Measurements from ENCODE around the gene NME3.

Gene NME3

GRCh38 chr16:1771188-1771863, at the start of gene NME3:
TSS of gene NME3 (minus strand) at chr16:1771543. CDS start at chr16:1771534, 9 bp downstream.
- DNase-seq (ENCODE audit: low spot score) = peak; percentile 91
- in situ Hi-C loops (cut with MboI; ENCODE audit: low sequenced_read_pairs, unreplicated experiment) = no loop called here

GRCh38 chr16:1820946-1821290, 49.6 kb upstream of the NME3 start:
- DNase-seq (ENCODE audit: low spot score) = no peak
- TF ChIP-seq CTCF (IDR thresholded peaks at IDR 0.05; ENCODE audit: borderline replicate concordance, control extremely low read depth, extremely low read depth, insufficient read depth, missing control alignments) = no peak
- in situ Hi-C loops (cut with MboI; ENCODE audit: low sequenced_read_pairs, unreplicated experiment) = no loop called here

More at GRCh38 chr16:1771188-1771863, at the start of gene NME3:
- no peak for TF ChIP-seq CTCF (IDR thresholded peaks at IDR 0.05; ENCODE audit: borderline replicate concordance, control extremely low read depth, extremely low read depth, insufficient read depth, missing control alignments)

- in situ Hi-C loops (cut with MboI; ENCODE audit: low sequenced_read_pairs, unreplicated experiment) = no loop called here
- DNase-seq (ENCODE audit: low spot score) = no peak
- no peak for TF ChIP-seq CTCF (IDR thresholded peaks at IDR 0.05; ENCODE audit: borderline replicate concordance, control extremely low read depth, extremely low read depth, insufficient read depth, missing control alignments)
Measured at GRCh38 chr16:1820096-1820945, 49.0 kb upstream of the NME3 start.

GRCh38 chr16:1819611-1820010, 48.3 kb upstream of the NME3 start:
- DNase-seq (ENCODE audit: low spot score) = no peak
- in situ Hi-C loops (cut with MboI; ENCODE audit: low sequenced_read_pairs, unreplicated experiment) = no loop called here
- TF ChIP-seq CTCF (IDR thresholded peaks at IDR 0.05; ENCODE audit: borderline replicate concordance, control extremely low read depth, extremely low read depth, insufficient read depth, missing control alignments) = no peak

GRCh38 chr16:1818873-1819525, 47.7 kb upstream of the NME3 start:
- no peak for TF ChIP-seq CTCF (IDR thresholded peaks at IDR 0.05; ENCODE audit: borderline replicate concordance, control extremely low read depth, extremely low read depth, insufficient read depth, missing control alignments)
- no peak for DNase-seq (ENCODE audit: low spot score)
- in situ Hi-C loops (cut with MboI; ENCODE audit: low sequenced_read_pairs, unreplicated experiment) = no loop called here

GRCh38 chr16:1818204-1818872, 47.0 kb upstream of the NME3 start:
- TF ChIP-seq CTCF (IDR thresholded peaks at IDR 0.05; ENCODE audit: borderline replicate concordance, control extremely low read depth, extremely low read depth, insufficient read depth, missing control alignments) = no peak
- DNase-seq (ENCODE audit: low spot score) = no peak
- in situ Hi-C loops (cut with MboI; ENCODE audit: low sequenced_read_pairs, unreplicated experiment) = no loop called here
